GM12865 (cell line): ENCODE results near the gene TBCD.

Source experiments
- DNase-seq: peaks from one replicate; pipeline ENCODE4 v3.0.0; 2010; ENCODE audit warnings: low read depth
- H3K4me3 ChIP-seq: 2 replicates; pipeline ENCODE4 v1.5.1; 2011; ENCODE audit warnings: mild to moderate bottlenecking, low read depth, low read length, control low read depth
- TF ChIP-seq, protein P1 (sequence below): IDR thresholded peaks from 2 replicates; pipeline ENCODE4 v1.5.1; 2011; ENCODE audit warnings: low read length, control low read depth, low read depth, inconsistent platforms; ENCODE audit not compliant: insufficient read depth; ENCODE audit errors: missing control alignments

The TBCD gene

DNA sequence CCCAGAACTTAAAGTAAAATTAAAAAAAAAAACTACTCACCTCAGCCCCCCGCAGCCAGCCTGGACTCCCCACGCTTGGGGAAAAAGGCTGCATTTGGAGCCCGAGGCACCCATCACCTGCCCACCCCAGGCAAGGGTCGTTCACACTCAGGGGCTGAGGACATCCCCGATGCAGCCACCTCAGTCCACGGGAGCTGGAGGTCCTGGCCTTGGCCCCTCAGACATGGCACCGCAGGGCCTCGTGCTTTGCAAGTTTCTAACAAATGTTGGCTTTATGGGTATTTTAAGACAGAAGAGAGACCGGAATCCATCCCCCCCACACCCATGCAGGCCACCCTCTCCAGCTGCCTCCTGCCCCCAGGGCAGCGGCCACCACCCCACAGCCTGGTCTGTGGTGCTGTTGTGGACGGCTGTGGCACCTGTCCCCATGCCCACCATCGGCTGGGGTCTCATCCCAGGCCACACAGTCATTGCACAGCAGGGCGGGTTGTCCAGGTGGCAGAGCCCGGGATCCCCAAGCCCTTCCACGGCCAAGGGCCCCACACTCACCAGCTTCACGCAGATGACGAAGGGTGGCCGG is 204.4 kb downstream of the TBCD start:
- DNase-seq, result no peak
- TF ChIP-seq, protein P1, sequence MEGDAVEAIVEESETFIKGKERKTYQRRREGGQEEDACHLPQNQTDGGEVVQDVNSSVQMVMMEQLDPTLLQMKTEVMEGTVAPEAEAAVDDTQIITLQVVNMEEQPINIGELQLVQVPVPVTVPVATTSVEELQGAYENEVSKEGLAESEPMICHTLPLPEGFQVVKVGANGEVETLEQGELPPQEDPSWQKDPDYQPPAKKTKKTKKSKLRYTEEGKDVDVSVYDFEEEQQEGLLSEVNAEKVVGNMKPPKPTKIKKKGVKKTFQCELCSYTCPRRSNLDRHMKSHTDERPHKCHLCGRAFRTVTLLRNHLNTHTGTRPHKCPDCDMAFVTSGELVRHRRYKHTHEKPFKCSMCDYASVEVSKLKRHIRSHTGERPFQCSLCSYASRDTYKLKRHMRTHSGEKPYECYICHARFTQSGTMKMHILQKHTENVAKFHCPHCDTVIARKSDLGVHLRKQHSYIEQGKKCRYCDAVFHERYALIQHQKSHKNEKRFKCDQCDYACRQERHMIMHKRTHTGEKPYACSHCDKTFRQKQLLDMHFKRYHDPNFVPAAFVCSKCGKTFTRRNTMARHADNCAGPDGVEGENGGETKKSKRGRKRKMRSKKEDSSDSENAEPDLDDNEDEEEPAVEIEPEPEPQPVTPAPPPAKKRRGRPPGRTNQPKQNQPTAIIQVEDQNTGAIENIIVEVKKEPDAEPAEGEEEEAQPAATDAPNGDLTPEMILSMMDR, result no peak
- H3K4me3 ChIP-seq, result no peak overlapping the region

DNA sequence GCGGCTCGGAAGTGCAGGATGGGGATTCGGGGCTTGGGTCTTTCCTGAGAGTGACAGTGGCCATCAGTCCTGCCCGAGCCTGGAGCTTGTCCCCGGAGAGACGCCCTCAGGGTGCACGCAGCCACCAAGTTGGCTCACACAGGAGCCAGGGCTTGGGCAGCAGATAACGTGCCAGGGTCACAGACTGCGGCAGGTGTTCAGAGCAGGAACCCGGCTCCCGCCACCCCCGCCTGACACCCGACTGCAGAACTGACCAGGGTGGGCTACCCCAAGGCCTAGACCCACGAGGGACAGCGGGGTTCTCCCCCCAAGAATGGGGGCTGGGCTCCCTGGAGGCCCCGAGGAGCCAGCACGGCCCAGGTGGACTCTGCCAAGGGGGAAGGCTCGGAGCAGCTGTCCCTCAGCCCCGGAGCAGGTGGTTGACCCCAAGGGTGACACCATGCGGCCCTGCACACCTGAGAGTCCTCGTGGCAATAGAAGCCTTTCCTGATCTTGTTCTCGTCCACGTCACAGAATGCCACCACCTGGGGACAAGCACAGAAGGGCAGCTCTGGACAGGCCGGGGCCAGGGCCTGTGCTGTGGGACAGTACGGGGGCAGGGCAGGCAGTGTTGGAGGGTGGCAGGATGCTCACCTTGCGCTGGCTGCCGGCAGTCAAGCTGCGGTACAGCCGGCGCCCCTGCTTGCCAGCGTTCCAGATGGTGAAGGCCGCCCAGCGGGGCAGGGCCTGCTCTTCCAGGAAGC is 205.0 kb downstream of the TBCD start:
- TF ChIP-seq, protein P1, result no peak
- no peak overlapping the region for H3K4me3 ChIP-seq
- DNase-seq, result no peak

DNA sequence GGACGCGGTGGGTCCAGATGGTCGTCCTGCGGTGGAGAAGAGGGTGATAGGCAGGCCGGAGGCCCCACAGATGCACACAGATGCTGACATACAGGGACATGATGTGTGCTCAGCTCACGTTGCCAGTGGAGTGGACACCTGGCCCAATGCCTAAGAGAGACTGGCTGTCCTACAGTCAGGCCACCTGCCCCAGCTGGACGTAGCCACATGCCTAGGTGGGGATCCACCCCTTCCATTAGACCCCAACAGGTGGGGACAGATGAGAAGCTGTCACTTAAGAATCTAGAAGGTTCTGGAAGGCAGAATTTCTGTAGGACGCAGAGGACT is 205.6 kb downstream of the TBCD start:
- no peak overlapping the region for H3K4me3 ChIP-seq
- no peak for DNase-seq
- TF ChIP-seq, protein P1, result no peak

DNA sequence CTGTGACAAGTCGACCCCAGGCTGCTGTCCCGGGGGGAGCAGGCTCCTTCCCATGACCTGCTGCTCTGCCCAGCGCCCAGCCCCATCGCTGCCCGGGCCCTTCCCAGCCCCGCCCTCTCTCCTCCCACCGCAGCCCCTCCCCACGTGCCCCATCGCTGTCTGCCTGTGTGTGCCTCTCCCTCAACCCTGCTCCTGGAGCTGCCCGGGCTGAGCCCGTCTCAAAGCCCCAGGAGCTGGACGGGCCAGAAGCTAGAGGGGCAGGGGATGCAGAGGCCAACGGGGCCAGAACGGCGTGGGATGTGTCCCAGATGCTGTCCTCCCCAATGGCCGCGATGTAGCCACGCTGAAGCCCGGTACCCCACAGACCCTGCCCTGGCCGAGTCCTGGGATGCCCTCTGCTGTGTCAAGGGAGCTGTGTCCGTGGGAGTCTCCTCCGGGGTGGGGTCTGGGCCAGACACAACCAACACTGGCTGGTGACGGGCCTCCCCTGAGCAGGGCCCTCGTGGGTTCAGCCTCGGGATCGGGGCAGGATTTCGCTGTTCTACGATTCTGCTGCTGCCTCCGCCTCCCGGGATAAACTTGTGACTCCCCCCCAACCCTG is 206.2 kb downstream of the TBCD start:
- no peak overlapping the region for H3K4me3 ChIP-seq
- TF ChIP-seq, protein P1, result no peak
- no peak for DNase-seq

DNA sequence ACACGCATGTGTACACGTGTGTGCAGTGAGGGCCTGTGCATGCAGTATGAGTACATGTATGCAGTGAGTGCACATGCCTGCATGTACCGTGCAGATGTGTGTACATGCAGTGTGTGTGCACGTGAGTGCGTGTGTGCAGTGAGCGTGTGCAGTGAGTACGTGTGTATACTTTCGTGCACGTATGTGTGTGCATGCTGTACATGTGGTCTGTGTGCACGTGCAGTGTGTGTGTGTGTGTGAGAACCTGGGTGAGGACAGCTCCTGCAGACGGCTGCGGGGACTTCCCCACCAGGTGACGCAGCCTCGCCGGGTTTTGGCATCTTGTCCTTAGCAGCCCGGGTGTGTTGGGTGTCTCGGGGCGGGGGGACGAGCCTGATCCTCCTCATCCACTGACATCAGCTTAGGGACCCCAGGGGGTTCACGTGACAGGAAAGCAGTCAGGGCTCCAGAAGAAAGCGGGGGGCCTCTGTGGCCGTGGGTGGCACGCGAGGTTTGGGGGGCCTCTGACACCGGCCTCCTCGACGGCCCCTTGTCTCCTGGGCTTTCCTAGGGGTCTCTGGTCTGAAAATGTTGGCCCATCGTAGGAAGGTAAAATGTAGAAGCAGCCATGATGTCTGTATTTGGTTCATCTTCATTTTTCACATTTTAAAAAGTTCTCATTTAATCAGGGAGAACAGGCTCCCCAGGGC is 207.5 kb downstream of the TBCD start:
- no peak for DNase-seq
- no peak overlapping the region for H3K4me3 ChIP-seq
- TF ChIP-seq, protein P1, result no peak

DNA sequence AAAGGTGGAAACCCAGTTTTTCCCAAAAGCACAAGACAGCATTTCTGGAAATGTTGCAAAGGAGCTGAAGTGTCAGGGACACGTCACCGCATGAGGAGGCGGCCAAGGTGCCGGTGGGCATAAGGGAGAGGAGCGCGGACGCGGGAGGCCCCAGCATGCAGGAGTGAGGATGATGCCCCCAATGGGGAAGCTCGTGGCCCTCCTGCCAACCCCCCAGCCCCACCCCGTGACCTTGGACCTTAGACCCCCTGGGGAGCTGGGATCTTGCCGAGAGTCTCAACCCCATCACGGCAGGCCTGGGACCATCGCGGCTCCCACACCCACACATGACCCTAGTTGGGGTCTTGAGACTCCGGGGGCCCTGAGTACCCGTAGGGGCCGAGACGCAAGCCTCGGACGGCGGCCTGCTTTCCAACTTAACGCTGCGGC is 208.1 kb downstream of the TBCD start:
- TF ChIP-seq, protein P1, result no peak
- H3K4me3 ChIP-seq, result no peak overlapping the region
- DNase-seq, result no peak
